ENCODE measurements around the gene SLC25A21.

GRCh38 chr14:36751920-36752319, 420.5 kb downstream of the SLC25A21 start:
- TF ChIP-seq CSRNP3 (CRISPR knock-in tag; IDR thresholded peaks at IDR 0.05) (no peak), PATZ1 (CRISPR knock-in tag; IDR thresholded peaks at IDR 0.05; ENCODE audit: borderline replicate concordance) (no peak), ZNF8 (CRISPR knock-in tag; IDR thresholded peaks at IDR 0.05) (no peak)
